HG02623 (cell line): ENCODE measurements around the gene LRP5.
"Not testable (repeated sequence)": the region's sequence is repeated elsewhere in the genome, so short reads cannot be mapped to it uniquely, and the experiment has no call there.

Source experiments
- ATAC-seq: cut with Tn5 transposase; IDR thresholded peaks from one replicate; pipeline ENCODE4 v1.9.1; 2021; ENCODE audit warnings: moderate library complexity; ENCODE audit not compliant: unreplicated experiment

Gene LRP5

DNA sequence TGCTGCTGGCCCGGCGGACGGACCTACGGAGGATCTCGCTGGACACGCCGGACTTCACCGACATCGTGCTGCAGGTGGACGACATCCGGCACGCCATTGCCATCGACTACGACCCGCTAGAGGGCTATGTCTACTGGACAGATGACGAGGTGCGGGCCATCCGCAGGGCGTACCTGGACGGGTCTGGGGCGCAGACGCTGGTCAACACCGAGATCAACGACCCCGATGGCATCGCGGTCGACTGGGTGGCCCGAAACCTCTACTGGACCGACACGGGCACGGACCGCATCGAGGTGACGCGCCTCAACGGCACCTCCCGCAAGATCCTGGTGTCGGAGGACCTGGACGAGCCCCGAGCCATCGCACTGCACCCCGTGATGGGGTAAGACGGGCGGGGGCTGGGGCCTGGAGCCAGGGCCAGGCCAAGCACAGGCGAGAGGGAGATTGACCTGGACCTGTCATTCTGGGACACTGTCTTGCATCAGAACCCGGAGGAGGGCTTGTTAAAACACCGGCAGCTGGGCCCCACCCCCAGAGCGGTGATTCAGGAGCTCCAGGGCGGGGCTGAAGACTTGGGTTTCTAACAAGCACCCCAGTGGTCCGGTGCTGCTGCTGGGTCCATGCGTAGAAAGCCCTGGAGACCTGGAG, 74.1 kb downstream of the LRP5 start:
- no peak for ATAC-seq

DNA sequence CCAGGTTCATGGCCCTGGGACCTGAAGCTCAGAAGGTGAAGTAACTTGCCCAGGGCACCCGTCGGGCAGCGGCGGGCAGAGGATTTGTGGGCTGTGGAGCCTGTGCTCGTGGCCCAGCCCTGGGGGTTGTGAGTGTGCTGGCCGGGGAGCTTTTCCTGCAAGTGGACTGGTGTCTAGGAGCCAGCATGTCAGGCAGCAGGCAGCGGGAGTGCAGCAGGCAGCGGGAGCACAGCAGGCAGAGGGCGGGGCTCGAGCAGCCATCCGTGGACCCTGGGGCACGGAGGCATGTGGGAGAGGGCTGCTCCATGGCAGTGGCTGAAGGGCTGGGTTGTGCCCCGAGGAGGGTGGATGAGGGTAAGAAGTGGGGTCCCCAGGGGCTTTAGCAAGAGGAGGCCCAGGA, 75.4 kb downstream of the LRP5 start:
- no peak for ATAC-seq

DNA sequence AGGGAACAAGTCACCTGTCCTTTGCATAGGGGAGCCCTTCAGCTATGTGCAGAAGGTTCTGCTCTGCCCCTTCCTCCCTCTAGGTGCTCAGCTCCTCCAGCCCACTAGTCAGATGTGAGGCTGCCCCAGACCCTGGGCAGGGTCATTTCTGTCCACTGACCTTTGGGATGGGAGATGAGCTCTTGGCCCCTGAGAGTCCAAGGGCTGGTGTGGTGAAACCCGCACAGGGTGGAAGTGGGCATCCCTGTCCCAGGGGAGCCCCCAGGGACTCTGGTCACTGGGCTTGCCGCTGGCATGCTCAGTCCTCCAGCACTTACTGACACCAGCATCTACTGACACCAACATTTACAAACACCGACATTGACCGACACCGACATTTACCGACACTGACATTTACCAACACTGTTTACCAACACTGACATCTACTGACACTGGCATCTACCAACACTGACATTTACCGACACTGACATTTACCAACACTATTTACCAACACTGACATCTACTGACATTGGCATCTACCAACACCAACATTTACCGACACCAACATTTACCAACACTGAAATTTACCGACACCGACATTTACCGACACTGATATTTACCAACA, 76.3 kb downstream of the LRP5 start:
- ATAC-seq, result no peak

DNA sequence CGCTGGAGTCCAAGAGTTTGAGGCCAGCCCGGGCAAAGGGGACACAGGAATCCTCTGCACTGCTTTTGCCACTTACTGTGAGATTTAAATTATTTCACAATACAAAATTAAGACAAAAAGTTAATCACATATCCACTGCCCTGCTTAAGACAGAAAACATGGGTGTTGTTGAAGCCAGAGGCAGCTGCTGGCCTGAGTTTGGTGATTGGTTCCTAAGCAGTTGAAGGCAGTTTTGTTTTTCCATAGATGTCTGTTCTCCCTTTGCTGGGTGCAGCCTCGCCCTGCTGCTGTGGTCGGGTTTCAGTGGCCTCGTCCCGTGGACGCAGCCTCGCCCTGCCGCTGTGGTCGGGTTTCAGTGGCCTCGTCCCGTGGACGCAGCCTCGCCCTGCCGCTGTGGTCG, 77.9 kb downstream of the LRP5 start:
- ATAC-seq, result no peak

DNA sequence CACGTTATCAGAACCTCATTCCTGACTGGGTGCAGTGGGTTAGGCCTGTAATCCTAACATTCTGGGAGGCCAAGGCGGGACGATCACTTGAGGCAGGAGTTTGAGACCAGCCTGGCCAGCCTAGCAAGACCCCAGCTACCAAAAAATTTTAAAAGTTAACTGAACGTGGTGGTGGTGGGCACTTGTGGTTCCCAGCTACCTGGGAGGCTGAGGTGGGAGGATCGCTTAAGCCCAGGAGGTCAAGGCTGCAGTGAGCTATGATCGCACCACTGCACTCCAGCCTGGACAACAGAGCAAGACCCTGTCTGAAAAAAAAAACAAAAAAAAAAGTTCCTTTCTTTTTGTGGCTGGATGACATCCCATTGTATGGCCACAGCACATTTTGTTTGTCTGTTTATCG, 80.4 kb downstream of the LRP5 start:
- ATAC-seq, result no peak

DNA sequence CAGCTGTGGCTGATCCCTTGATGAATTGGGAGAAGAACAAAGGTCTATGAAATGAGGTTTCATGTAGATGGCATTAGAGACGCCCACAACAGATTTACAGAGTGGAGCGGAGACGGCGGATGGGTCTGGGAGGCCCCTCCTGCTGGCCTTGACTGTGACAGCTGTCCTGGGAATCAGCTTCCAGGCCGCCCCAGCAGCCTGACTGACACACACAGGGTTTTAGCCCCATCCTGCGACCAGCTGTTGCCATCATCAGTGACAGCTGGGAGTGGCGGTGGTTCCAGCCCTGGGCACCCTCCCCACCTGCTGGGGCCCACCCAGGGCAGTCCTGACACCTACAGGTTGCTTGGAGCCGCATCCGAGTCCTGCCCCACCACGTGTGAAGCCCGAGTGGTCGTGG, 84.1 kb downstream of the LRP5 start:
- ATAC-seq, result no peak

DNA sequence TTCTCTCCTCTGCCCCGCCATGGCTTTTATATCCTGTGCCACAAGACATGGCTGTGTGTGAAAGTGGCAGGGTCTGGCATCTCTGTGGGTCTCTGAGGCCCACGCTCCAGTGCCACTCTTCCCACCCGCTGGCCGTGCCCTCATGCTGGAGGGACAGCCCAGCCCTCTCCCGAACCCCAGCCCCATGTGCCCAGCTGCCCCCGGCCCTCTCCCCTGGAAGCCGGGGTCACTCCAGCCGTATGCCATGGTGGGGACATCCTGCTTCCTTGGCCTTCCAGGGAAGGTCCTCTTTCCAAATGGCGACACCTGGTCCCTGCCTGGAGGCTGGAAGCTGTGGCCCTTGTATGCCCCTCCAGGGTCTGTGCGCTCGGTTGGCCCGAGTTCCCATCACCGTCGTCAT, 84.9 kb downstream of the LRP5 start:
- no peak for ATAC-seq

DNA sequence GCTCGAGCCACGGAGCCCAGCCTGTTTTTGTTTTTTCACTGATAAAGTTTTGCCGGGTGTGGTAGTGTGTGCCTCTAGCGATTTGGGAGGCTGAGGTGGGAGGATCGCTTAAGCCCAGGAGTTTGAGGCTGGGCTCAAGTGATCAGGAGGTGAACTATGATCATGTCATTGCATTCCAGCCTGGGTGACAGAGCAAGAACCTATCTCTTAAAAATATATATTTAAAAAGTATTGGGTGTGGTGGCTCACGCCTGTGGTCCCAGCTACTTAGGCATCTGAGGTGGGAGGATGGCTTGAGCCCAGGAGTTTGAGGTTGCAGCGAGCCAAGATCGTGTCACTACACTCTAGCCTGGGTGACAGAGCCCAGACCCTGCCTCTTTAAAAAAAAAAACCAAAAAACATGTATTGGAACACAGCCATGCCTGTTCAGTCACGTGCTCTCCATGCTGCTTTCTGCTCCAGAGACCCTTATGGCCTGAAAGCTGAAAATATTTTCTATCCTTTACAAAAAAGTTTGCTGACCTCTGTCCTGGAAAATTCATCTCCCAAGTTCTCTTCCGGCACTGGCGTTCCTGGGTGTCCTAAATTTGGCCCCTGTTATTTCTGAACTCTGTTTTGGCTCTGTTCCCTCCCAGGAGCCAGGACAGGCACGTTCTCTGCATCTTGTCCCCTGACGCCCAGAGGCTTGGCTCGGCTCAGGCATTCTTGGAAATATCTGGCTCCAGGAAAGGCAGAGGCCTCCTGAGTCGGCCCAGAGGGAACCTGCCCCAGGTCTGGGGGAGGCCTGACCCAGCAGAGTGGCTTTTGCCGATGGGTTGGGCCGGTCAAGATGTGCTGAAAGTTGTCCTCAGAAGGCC, 86.8 kb downstream of the LRP5 start:
- no peak for ATAC-seq

DNA sequence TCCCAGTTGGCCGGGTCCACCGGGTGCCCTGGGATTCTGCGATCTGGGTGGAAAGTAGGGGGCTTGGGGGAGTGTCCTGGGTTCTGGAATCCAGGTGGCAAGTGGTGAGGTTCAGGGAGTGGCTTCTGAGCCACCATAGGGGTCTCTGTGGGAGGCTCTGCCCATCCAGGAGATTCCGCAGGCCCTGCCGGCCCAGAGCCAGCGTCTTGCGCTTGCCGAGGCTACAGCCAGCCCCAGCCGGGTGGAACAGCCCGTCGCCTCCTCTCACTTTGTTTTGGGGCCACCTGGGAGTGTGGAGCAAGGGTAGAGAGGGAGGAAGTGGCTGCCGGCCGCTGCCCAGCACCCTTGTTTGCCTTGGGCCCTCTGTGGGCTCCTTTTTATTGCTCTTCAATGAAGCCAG, 87.5 kb downstream of the LRP5 start:
- ATAC-seq, result no peak

DNA sequence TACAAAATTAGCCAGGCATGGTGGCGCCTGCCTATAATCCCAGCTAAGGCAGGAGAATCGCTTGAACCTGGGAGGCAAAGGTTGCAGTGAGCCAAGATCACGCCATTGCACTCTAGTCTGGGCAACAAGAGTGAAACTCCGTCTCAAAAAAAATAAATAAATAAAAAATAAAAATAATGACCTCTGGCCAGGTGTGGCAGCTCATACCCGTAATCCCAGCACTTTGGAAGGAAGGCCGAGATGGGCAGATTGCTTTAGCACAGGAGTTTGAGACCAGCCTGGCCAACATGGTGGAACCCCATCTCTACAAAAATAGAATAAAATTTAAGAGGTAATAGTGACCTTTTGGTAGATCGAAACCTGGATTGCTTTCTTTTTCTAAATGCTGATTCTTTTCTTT, 88.2 kb downstream of the LRP5 start:
- ATAC-seq, result not testable (repeated sequence)

DNA sequence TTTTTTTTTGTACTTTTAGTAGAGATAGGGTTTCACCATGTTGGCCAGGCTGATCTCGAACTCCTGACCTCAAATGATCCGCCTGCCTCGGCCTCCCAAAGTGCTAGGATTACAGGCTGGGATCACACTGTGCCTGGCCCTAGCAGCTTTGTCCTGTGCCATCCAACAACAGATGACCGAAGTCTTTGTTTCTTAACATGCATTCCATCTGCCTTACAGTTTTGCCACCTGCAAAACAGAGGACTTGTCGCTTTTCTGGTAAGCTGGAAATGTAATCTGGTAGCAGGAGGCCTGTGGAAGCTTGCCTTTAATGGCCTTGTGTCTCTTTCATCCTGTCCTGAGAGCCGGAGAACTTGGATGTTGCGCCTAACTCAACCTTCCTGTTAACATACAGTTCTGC, 89.5 kb downstream of the LRP5 start:
- no peak for ATAC-seq

DNA sequence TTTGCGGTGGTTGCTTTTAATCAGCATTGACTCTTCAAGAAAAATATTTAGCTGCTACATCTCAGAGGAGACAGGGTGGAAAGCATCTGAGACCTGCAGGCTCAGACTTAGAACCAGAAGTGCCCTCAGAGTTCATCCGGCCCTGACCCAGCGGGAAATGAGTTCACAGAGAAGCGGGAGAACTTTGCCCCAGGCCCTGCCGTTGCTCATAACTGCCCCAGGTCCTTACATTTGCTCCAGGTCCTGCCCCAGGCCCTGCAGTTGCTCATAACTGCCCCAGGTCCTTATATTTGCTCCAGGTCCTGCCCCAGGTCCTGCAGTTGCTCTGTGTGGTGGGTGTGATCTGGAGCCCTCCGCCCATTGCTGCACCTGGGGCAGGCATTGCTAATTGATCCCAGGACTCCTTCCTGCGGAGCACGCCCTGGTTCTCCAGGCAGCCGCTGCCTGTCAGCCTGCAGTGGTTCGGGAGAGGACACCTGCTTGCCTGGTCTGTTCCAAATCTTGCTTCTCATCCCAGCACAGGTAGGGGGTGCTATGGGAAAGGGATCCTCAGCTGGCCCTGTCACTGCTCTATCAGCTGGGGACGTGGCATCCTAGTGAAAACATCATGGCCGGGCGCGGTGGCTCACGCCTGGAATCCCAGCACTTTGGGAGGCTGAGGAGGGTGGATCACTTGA, 90.1 kb downstream of the LRP5 start:
- no peak for ATAC-seq

DNA sequence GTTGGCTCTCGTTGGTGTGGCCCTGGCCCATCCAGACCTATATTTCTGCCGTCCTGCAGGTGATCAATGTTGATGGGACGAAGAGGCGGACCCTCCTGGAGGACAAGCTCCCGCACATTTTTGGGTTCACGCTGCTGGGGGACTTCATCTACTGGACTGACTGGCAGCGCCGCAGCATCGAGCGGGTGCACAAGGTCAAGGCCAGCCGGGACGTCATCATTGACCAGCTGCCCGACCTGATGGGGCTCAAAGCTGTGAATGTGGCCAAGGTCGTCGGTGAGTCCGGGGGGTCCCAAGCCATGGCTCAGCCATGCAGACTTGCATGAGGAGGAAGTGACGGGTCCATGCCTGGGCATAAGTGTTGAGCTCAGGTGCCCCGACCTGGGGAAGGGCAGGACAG, 91.0 kb downstream of the LRP5 start:
- no peak for ATAC-seq

DNA sequence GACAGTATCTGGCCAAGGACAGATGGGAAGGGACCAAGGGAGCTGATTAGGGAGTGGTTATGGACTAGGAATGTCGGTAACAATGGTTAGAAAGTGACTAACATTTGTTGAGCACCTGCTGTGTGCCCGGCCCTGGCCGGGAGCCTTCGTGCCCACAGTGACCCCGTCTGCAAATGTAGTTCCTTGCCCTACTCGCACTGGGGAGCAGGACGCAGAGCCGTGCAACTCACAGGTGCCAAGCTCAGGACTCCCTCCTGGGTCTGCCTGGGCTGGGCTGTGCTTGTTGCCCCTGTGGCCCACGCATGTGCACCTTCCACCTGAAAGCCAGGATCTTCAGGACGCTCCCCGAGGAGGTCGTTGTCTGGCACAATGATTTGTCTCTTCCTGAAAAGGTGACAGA, 91.4 kb downstream of the LRP5 start:
- ATAC-seq, result no peak

DNA sequence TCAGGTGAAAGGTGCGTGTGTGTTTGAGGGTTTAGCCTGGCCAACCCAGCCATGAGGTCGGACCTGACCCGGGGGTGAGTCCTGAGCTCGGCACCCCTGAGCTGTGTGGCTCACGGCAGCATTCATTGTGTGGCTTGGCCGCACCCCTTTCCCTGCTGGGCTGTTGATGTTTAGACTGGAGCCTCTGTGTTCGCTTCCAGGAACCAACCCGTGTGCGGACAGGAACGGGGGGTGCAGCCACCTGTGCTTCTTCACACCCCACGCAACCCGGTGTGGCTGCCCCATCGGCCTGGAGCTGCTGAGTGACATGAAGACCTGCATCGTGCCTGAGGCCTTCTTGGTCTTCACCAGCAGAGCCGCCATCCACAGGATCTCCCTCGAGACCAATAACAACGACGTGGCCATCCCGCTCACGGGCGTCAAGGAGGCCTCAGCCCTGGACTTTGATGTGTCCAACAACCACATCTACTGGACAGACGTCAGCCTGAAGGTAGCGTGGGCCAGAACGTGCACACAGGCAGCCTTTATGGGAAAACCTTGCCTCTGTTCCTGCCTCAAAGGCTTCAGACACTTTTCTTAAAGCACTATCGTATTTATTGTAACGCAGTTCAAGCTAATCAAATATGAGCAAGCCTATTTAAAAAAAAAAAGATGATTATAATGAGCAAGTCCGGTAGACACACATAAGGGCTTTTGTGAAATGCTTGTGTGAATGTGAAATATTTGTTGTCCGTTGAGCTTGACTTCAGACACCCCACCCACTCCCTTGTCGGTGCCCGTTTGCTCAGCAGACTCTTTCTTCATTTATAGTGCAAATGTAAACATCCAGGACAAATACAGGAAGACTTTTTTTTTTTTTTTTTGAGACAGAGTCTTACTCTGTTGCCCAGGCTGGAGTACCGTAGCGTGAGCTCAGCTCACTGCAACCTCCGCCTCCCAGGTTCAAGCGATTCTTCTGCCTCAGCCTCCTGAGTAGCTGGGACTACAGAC, 94.2 kb downstream of the LRP5 start:
- ATAC-seq, result no peak

DNA sequence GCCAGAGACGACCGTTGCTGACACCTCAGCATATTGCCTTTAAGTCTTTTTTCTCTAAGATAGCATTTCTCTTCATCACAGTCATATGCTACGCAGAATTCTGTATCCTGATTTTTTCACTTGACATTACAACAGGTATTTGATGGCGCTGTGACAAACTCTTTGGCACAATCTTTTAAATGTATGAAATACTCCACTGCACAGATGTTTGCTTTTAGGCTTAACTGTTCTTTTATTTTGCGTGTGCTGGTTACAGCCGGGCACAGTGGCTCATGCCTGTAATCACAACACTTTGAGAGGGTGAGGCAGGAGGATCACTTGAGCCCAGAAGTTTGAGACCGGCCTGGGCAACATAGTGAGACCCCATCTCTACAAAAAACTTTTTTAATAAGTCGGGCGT, 96.1 kb downstream of the LRP5 start:
- no peak for ATAC-seq

DNA sequence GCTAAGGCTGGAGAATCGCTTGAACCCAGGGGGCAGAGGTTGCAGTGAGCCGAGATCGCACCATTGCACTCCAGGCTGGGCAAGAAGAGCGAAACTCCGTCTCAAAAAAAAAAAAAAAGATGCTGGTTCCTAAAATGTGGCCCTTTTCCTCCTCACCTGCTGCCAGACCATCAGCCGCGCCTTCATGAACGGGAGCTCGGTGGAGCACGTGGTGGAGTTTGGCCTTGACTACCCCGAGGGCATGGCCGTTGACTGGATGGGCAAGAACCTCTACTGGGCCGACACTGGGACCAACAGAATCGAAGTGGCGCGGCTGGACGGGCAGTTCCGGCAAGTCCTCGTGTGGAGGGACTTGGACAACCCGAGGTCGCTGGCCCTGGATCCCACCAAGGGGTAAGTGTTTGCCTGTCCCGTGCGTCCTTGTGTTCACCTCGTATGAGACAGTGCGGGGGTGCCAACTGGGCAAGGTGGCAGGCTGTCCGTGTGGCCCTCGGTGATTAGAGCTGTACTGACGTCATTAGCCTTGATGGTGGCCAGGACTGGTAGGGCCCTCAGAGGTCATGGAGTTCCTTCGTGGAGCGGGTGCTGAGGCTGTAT, 97.5 kb downstream of the LRP5 start:
- no peak for ATAC-seq

DNA sequence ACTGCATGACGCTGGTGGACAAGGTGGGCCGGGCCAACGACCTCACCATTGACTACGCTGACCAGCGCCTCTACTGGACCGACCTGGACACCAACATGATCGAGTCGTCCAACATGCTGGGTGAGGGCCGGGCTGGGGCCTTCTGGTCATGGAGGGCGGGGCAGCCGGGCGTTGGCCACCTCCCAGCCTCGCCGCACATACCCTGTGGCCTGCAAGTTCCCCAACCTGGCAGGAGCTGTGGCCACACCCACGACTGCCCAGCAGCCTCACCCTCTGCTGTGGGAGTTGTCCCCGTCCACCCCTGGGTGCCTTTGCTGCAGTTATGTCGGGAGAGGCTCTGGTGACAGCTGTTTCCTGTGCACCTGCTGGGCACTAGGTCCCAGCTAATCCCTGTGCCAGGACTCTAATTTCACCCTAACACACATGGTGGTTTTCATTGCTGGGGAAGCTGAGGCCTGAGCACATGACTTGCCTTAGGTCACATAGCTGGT, 99.2 kb downstream of the LRP5 start:
- ATAC-seq, result no peak

DNA sequence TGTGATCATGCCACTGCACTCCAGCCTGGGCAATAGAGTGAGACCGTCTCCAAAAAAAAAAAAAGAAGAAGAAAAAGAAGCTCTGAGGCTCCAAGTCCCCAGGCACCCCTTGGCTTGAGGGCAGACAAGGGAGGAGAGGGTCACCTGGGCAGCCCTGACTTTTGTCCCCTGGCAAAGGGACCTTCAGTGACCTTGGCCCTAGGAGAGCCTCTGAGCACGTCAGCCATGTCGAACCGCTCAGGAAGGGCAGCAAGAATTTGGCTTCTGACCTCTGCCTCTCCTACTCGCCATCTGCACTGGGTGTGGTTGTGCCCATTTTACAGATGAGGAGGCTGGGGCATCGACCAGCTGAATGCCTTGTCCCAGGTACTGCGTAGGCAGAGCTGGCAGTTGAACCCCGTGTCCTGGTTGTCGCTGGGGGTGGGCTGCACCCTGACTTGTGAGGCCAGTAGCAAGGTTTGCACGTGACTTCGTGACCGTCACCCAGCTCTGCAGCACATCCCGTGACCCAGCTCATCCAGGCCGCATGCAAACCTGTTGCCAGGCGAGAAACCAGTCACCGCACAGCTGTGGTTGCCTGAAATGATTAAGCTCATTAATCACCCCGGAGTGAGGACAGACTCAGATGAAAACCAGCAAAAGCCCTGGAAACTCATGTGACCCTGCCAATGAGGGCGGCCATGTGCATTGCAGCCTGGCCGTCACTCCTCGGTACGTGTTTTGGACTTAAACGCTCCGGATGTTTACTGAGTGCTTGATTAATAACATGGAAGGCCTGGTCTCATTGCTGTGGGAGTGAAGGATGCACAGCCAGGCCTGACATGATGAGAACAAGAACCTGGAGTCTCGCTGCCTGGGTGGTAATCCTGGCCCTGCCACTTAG, 100.4 kb downstream of the LRP5 start:
- ATAC-seq, result no peak
